Activated T-cell treated with anti-CD3 and anti-CD28 coated beads, Interleukin-2, amount 50 U/mL, for 1 hour (primary cell): Measurements from ENCODE around the gene MMP19.

Source experiments
- DNase-seq: peaks from one replicate; pipeline ENCODE4 v3.0.0-alpha.2; 2020

The MMP19 gene

DNA sequence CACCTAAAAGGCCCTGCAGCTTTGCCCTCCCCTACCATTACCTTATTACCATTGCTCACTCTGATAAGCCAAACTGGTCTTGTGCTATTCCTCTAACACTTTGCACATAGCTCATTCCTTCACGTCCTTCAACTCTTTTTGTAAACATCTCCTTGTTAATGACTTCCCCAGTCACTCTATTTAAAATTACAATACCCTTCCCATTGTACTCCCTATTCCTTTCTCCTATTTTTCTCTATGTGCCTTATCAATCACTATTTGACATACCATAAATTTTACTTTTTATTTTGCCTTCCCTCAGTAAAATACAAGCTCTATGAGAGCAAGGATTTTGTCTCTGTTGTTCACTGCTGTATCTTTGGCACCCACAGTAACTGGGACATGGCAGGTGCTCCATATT lies 30.6 kb downstream of the MMP19 start:
- DNase-seq: no peak

DNA sequence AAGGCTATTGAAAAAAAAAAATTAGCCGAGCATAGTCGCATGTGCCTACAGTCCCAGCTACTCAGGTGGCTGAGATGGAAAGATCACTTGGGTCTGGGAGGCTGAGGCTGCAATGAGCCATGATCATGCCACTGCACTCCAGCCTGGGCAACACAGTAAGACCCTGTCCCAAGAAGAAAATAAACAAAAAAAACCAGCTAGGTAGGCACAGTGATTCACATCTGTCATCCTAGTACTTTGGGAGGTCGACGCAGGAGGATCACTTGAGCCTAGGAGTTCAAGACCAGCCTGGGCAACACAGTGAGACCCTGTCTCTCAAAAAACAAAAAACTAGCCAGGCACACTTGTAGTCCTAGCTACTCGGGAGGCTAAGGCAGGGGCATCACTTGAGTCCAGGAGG lies 33.5 kb downstream of the MMP19 start:
- no peak for DNase-seq

DNA sequence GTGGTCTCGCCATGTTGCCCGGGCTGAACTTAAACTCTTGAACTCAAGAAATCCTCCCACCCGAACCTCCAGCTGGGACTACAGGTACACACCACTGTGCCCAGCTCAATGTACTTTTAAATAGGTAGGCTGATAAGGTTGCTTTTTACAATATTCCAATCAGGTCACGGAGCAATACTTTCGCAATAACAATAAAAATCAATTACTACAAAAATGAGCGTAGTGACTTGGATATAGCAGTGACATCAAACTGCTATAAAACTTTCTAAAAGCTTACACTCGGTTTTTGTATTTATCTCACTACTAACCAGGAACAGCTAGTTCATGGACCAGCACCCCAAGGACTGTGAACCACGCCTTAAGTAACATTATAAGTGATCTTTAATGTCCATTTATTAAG lies 35.8 kb downstream of the MMP19 start:
- no peak for DNase-seq

DNA sequence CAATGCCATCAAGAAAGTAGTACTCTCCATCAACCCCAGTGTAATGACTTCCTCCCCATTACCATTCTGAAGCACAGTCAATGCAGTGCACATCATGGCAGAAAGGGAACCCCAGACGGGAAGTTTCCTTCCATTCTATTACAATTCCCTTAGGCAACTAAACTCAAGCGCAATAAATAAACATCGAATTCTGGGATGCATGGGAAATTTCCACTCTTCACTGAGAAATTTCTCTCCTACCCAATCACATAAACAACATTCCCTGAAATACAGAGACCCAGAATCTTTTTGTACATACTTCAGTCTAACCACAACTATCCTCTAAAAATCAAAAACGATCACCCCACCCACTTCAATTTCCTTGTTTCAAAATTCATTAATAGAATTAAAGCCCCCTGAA lies 45.2 kb downstream of the MMP19 start:
- no peak for DNase-seq

DNA sequence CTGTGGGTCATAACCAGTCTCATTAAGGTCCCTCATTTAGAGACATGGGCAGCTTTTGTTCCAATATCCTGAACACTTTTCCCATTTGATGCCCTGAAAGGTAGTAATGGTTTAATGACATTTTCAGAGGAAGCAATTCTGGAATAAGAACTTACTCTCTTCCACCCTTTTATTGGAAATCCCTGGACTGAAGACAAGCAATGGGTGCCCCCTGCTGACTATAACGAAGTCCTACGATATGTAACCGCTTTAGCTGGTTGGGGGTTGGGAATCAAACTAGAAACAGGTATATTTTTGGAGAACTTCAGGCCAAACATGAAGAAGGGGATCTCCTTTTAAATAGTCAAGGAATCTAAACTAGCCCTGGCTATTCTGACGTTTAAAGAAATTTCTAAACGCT lies 45.7 kb downstream of the MMP19 start:
- no peak for DNase-seq

DNA sequence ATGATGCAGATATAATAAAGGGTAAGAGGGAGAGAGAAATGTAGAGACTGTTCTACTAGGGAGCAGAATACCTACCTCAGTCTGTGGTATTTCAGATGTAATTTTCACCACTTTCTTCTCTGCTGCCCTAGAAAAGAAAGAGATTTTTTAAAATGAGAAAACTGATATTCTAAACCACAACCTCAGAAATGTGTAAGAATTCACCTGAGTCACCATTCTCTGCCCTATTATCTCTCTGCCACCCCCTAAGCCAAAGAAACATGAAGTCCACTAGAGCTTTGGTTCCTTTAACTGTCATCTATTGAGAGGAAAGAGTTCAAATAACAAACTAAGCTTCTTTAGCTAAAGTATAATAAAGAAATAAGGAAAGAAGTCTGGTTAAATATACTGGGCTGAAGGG lies 46.8 kb downstream of the MMP19 start:
- DNase-seq: no peak

DNA sequence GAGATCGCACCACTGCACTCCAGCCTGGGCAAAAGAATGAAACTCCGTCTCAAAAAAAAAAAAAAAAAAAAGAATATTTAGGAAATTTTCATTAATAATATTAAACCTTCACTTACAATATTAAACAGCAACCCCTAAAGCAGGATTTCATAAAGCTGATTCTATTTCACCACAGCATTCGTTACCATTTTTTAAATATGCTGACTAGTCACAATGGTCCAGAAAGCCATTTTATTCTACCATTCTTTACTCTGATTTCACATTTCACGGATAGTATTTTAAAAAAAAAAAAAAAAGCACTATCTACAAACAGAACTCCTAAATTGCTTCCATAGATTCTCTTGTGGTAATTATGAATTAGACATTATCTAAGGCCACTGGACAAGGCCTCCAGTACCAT lies 52.8 kb downstream of the MMP19 start:
- no peak for DNase-seq

DNA sequence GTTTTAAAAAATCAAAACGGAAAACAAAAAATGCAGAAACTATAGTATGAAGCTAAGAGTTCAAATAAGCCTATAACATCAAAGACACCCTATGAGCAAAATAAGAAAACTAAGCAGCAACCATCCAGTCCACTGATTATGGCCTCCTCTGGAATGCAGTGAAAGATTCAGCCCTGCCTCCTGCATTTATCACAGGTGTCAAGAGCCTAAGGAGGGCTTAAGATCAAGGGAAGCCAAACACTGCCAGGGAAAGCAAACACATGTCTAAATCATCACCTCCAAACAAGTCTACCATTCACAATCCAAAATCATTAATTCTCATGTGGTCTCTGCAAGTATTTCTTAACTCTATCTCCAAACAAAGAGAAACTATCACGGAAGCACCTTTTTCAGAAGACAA lies 53.6 kb downstream of the MMP19 start:
- no peak for DNase-seq

DNA sequence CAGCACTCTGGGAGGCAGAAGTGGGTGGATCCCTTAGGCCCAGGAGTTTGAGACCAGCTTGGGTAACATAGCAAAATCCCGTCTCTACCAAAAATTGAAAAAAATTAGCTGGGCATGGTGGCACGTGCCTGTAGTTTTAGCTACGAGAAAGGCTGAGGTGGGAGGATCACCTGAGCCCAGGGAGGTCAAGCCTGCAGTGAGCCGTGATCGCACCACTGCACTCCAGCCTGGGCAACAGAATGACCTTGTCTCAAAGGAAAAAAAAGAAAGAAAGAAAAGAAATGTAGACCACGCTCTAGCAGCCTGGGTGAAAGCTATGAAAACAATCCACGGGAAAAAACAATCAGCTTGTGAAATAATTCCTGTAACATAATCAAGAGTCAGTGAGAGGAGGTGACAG lies 54.2 kb downstream of the MMP19 start:
- DNase-seq: no peak
